HCT116 (cell line): Measurements from ENCODE around the gene ZNF423.

Experiments used
- TCF7L2 ChIP-seq: IDR thresholded peaks from 2 replicates; pipeline ENCODE4 v1.7.0; 2011; ENCODE audit warnings: borderline replicate concordance, inconsistent platforms; ENCODE audit not compliant: insufficient read depth, insufficient read length; ENCODE audit errors: extremely low read depth
- TF ChIP-seq, protein P1 (sequence below), 3 experiments: fragments of 200-600 bp in 1 of 3; sonication (generic) in 1 of 3; IDR thresholded peaks in 2 of 3; conservative IDR thresholded peaks in 1 of 3; 2 replicates each; pipeline ENCODE4 v1.5.1; 2012 to 2017; ENCODE audit warnings: low read depth in 2 of 3, low read length in 2 of 3, antibody characterized with exemption in 1 of 3, borderline replicate concordance in 1 of 3, control low read depth in 1 of 3, mild to moderate bottlenecking in 1 of 3, mixed read lengths in 1 of 3, mixed run types in 1 of 3, moderate library complexity in 1 of 3; ENCODE audit not compliant: insufficient read depth in 1 of 3

DNA sequence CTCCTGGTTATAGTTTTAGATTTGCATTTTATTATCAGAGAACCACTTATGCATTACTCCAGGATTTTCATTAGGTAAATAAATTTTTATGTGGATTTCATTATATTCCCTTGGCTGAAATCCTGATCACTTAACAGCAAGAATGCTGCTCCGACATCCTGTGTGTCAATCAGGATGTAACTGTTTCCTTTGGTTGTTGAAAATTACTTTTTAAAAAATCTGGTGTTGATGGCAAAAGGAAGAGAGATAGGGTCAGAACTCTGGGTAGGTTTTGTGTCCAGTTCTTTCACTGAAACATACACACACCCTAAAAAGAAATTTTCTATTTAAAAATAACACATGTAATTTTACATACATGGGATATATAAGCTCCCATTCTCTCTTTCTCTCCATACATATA is 30.9 kb downstream of the ZNF423 start:
- TF ChIP-seq, protein P1, sequence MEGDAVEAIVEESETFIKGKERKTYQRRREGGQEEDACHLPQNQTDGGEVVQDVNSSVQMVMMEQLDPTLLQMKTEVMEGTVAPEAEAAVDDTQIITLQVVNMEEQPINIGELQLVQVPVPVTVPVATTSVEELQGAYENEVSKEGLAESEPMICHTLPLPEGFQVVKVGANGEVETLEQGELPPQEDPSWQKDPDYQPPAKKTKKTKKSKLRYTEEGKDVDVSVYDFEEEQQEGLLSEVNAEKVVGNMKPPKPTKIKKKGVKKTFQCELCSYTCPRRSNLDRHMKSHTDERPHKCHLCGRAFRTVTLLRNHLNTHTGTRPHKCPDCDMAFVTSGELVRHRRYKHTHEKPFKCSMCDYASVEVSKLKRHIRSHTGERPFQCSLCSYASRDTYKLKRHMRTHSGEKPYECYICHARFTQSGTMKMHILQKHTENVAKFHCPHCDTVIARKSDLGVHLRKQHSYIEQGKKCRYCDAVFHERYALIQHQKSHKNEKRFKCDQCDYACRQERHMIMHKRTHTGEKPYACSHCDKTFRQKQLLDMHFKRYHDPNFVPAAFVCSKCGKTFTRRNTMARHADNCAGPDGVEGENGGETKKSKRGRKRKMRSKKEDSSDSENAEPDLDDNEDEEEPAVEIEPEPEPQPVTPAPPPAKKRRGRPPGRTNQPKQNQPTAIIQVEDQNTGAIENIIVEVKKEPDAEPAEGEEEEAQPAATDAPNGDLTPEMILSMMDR (IDR thresholded peaks at IDR 0.05 in 2 of 3, conservative IDR thresholded peaks at IDR 0.05 in 1 of 3; ENCODE audit: borderline replicate concordance in 1 of 3, insufficient read depth in 1 of 3, low read depth in 2 of 3, low read length in 2 of 3): no peak
- TF ChIP-seq TCF7L2: no peak
